Left renal cortex interstitium (tissue), 4 donors: ENCODE measurements around the gene KIDINS220. TPM values are rescaled to one million over a fixed set of nuclear protein-coding genes. Genes with fewer than 3 reads are reported as not detected.

ENCODE experiments used
- DNase-seq, 4 donors: peaks; one replicate each; pipeline ENCODE4 v3.0.0-alpha.2; 2013; ENCODE audit warnings: low read depth in 4 of 4, low spot score in 2 of 4, missing footprints in 1 of 4
- polyA plus RNA-seq, 4 donors: library from polyadenylated mRNA; unstranded; fragments of 120-200 nt; gene quantifications; one replicate each; pipeline ENCODE4 v1.2.1, GENCODE V29; 2013; ENCODE audit not compliant: insufficient read length in 4 of 4

KIDINS220 gene
- polyA plus RNA-seq, 4 donors: 81.8 to 102 (median 95.7) TPM

GRCh38 chr2:8806885-8807704, 30.3 kb downstream of the KIDINS220 start:
- no peak for DNase-seq

- DNase-seq: no peak
These were observed 31.9 kb downstream of the KIDINS220 start for GRCh38 chr2:8805278-8806210.

- no peak for DNase-seq
These were observed 33.6 kb downstream of the KIDINS220 start for GRCh38 chr2:8803658-8804379.

GRCh38 chr2:8802741-8803140, 34.7 kb downstream of the KIDINS220 start:
- DNase-seq: no peak

- no peak for DNase-seq
These were observed 36.6 kb downstream of the KIDINS220 start for GRCh38 chr2:8800821-8801220.

GRCh38 chr2:8800218-8800617, 37.2 kb downstream of the KIDINS220 start:
- no peak for DNase-seq

GRCh38 chr2:8799004-8799403, 38.4 kb downstream of the KIDINS220 start:
- DNase-seq: no peak

GRCh38 chr2:8798393-8798792, 39.0 kb downstream of the KIDINS220 start:
- DNase-seq: no peak

GRCh38 chr2:8797682-8798081, 39.7 kb downstream of the KIDINS220 start:
- DNase-seq: no peak

- DNase-seq: no peak
These were observed 40.4 kb downstream of the KIDINS220 start for GRCh38 chr2:8796878-8797550.

GRCh38 chr2:8796315-8796848, 41.0 kb downstream of the KIDINS220 start:
- DNase-seq: no peak

GRCh38 chr2:8794923-8795825, 42.2 kb downstream of the KIDINS220 start:
- no peak for DNase-seq

GRCh38 chr2:8790739-8791162, 46.7 kb downstream of the KIDINS220 start:
- no peak for DNase-seq

- no peak for DNase-seq
These were observed 51.0 kb downstream of the KIDINS220 start for GRCh38 chr2:8786463-8786862.

- DNase-seq: no peak
These were observed 57.4 kb downstream of the KIDINS220 start for GRCh38 chr2:8779795-8780671.

- DNase-seq: no peak
These were observed 63.0 kb downstream of the KIDINS220 start for GRCh38 chr2:8774371-8774770.

- DNase-seq: no peak
These were observed 70.1 kb downstream of the KIDINS220 start for GRCh38 chr2:8767324-8767723.
